Caco-2 (cell line): ENCODE measurements around the gene GPR83. TPM values are rescaled to one million over a fixed set of nuclear protein-coding genes. Genes with fewer than 3 reads are reported as not detected.

ENCODE experiments used
- BruUV-seq: library from RNA; stranded (reverse); fragments of 400-500 nt; replicated peaks from 2 replicates; lab custom pipeline; 2021; lab: Mats Ljungman, UMichigan
- CTCF ChIA-PET: fragments of 300-600 bp; sonication (Branson Sonifier 250); formaldehyde crosslinking; loops from one replicate; lab custom pipeline; 2022; ENCODE audit warnings: antibody characterized with exemption; lab: Charles Lee
- POLR2A ChIA-PET: fragments of 300-600 bp; sonication (Branson Sonifier 250); formaldehyde crosslinking; loops from one replicate; lab custom pipeline; 2022; ENCODE audit warnings: antibody characterized with exemption; lab: Charles Lee
- DNase-seq, 2 experiments: peaks; one replicate each; pipeline versions ENCODE4 v3.0.0 to v3.0.0-alpha.2; 2020 to 2022
- H3K27me3 ChIP-seq: replicated peaks from 2 replicates; pipeline ENCODE4 v1.6.0; 2011; ENCODE audit warnings: low read length; ENCODE audit not compliant: control insufficient read depth, insufficient read depth
- H3K36me3 ChIP-seq: 2 replicates; pipeline ENCODE4 v1.5.1; 2011; ENCODE audit warnings: low read length; ENCODE audit not compliant: control insufficient read depth, insufficient read depth
- H3K4me1 ChIP-seq: fragments of 250-450 bp; sonication (Bioruptor Pico); 2 replicates; pipeline ENCODE4 v1.5.1; 2020; ENCODE audit warnings: mild to moderate bottlenecking
- H3K4me3 ChIP-seq: 2 replicates; pipeline ENCODE4 v1.5.1; 2011; ENCODE audit warnings: low read depth, mild to moderate bottlenecking, control low read depth, low read length
- H3K9me3 ChIP-seq: fragments of 250-450 bp; sonication (Bioruptor Pico); 2 replicates; pipeline ENCODE4 v1.5.1; 2020; ENCODE audit warnings: mild to moderate bottlenecking, moderate library complexity
- H3K27ac Mint-ChIP-seq: one replicate; pipeline ENCODE4 v1.8.0; 2022; ENCODE audit warnings: mixed read lengths; ENCODE audit not compliant: unreplicated experiment
- H3K27me3 Mint-ChIP-seq: one replicate; pipeline ENCODE4 v1.8.0; 2022; ENCODE audit warnings: mixed read lengths; ENCODE audit not compliant: insufficient read depth, unreplicated experiment
- H3K36me3 Mint-ChIP-seq: one replicate; pipeline ENCODE4 v1.8.0; 2022; ENCODE audit warnings: mild to moderate bottlenecking, mixed read lengths; ENCODE audit not compliant: insufficient read depth, unreplicated experiment
- H3K4me1 Mint-ChIP-seq: one replicate; pipeline ENCODE4 v1.8.0; 2022; ENCODE audit warnings: low read depth, mixed read lengths; ENCODE audit not compliant: unreplicated experiment
- H3K4me3 Mint-ChIP-seq: one replicate; pipeline ENCODE4 v1.8.0; 2022; ENCODE audit warnings: mild to moderate bottlenecking, moderate library complexity, mixed read lengths; ENCODE audit not compliant: unreplicated experiment
- H3K9me3 Mint-ChIP-seq: one replicate; pipeline ENCODE4 v1.8.0; 2022; ENCODE audit warnings: mixed read lengths; ENCODE audit not compliant: unreplicated experiment
- intact Hi-C: fragments of 100-400 bp; cut with micrococcal nuclease; formaldehyde crosslinking; loops from one replicate; pipeline ENCODE4 v1.10.0; 2022; ENCODE audit not compliant: unreplicated experiment
- total RNA-seq: library from RNA; stranded (reverse); gene quantifications from 2 replicates; pipeline ENCODE4 v1.2.3, GENCODE V29; 2022
- TF ChIP-seq, protein P1 (sequence below), 2 experiments: fragments of 200-600 bp in 1 of 2; IDR thresholded peaks; 1 replicate in 1 of 2; 2 replicates in 1 of 2; pipeline versions ENCODE4 v1.5.1 to v1.8.0; 2011 to 2022; ENCODE audit warnings: antibody characterized with exemption in 1 of 2, control low read depth in 1 of 2, inconsistent platforms in 1 of 2, low read depth in 1 of 2, low read length in 1 of 2, mild to moderate bottlenecking in 1 of 2, moderate library complexity in 1 of 2; ENCODE audit not compliant: insufficient read depth in 1 of 2, severe bottlenecking in 1 of 2, unreplicated experiment in 1 of 2

GPR83 gene
- total RNA-seq, 1 experiment from 2014 or later: 2.7 TPM

- DNase-seq: no peak
- H3K4me3 Mint-ChIP-seq: no peak overlapping the region
- intact Hi-C loops: no loop called here
- BruUV-seq: no TSS peak
- no peaks in the 10 kb centered on the region for H3K36me3 ChIP-seq
- no peaks in the 10 kb centered on the region for H3K9me3 ChIP-seq
- H3K27me3 ChIP-seq: peaks cover 3% of the 10 kb centered on the region
- H3K9me3 Mint-ChIP-seq: peaks cover 9% of the 10 kb centered on the region
- H3K27ac Mint-ChIP-seq: no peak overlapping the region
- H3K4me3 ChIP-seq: no peak overlapping the region
- CTCF ChIA-PET: interaction anchor here (1.0 kb wide), 1 partner anchor 510 kb away, joined by 4 read pairs; no protein-coding TSS in a partner anchor
- H3K27me3 Mint-ChIP-seq: peaks cover 7% of the 10 kb centered on the region
- H3K4me1 Mint-ChIP-seq: peaks cover 16% of the 10 kb centered on the region
- H3K36me3 Mint-ChIP-seq: peaks cover 6% of the 10 kb centered on the region
- POLR2A ChIA-PET: no interaction called here
- H3K4me1 ChIP-seq: peaks cover 6% of the 10 kb centered on the region; the same call in 1 of the 2 replicates
- TF ChIP-seq, protein P1, sequence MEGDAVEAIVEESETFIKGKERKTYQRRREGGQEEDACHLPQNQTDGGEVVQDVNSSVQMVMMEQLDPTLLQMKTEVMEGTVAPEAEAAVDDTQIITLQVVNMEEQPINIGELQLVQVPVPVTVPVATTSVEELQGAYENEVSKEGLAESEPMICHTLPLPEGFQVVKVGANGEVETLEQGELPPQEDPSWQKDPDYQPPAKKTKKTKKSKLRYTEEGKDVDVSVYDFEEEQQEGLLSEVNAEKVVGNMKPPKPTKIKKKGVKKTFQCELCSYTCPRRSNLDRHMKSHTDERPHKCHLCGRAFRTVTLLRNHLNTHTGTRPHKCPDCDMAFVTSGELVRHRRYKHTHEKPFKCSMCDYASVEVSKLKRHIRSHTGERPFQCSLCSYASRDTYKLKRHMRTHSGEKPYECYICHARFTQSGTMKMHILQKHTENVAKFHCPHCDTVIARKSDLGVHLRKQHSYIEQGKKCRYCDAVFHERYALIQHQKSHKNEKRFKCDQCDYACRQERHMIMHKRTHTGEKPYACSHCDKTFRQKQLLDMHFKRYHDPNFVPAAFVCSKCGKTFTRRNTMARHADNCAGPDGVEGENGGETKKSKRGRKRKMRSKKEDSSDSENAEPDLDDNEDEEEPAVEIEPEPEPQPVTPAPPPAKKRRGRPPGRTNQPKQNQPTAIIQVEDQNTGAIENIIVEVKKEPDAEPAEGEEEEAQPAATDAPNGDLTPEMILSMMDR (IDR thresholded peaks at IDR 0.05; ENCODE audit: insufficient read depth in 1 of 2, low read depth in 1 of 2, low read length in 1 of 2, severe bottlenecking in 1 of 2, unreplicated experiment in 1 of 2): no peak
Observed at GRCh38 chr11:94405062-94405833, 4.0 kb upstream of the GPR83 start.

GRCh38 chr11:94402355-94402754 lies 1.1 kb upstream of the GPR83 start:
- peaks cover 3% of the 10 kb centered on the region for H3K27me3 ChIP-seq
- no peak for DNase-seq
- Mint-ChIP-seq H3K4me1 (peaks cover 18% of the 10 kb centered on the region), H3K27me3 (peaks cover 19% of the 10 kb centered on the region), H3K4me3 (peak overlapping the region; percentile 72), H3K9me3 (no peaks in the 10 kb centered on the region), H3K36me3 (no peaks in the 10 kb centered on the region), H3K27ac (no peak overlapping the region)
- no peak overlapping the region for H3K4me3 ChIP-seq
- H3K36me3 ChIP-seq: no peaks in the 10 kb centered on the region
- TF ChIP-seq, protein P1 (IDR thresholded peaks at IDR 0.05; ENCODE audit: insufficient read depth in 1 of 2, low read depth in 1 of 2, low read length in 1 of 2, severe bottlenecking in 1 of 2, unreplicated experiment in 1 of 2): no peak
- no TSS peak for BruUV-seq
- CTCF ChIA-PET: interaction anchor here (1.0 kb wide), 1 partner anchor 104 kb away, joined by 4 read pairs; no protein-coding TSS in a partner anchor
- H3K9me3 ChIP-seq: no peaks in the 10 kb centered on the region
- POLR2A ChIA-PET: no interaction called here
- peaks cover 6% of the 10 kb centered on the region; the same call in 1 of the 2 replicates for H3K4me1 ChIP-seq
- intact Hi-C loops: loop anchor here (5.0 kb wide), 2 partner anchors 90 to 220 kb away; no protein-coding TSS in a partner anchor

DNA sequence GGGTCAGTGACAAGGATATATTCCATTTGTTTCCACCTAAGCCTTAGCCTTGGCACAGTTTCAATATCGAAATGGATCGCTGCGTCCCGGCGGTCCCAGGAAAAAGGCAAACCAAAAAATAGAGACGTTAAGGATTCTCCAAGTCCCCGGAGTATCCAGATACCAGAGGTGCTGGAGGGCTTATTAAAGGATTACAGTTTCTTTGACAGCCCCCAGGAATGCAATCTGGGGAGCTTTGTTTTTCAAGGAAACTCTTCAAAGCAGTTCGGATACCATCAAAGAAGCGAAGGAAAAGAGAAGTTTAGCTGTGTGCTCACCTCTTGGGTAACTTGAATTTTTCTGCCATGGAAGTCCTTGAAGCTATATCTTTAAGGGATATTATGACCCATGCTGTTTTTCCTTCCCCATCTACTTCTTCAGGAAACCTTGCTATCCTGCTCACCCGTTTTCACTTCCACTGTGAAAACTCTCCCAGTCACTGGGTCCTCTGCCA lies 600 bp upstream of the GPR83 start:
- CTCF ChIA-PET: interaction anchor here (0.8 to 1.3 kb wide), 3 partner anchors 104 to 506 kb away, joined by 3 to 4 read pairs (median 4); no protein-coding TSS in a partner anchor
- Mint-ChIP-seq H3K4me3 (peak overlapping the region; percentile 72), H3K9me3 (no peaks in the 10 kb centered on the region), H3K27me3 (peaks cover 19% of the 10 kb centered on the region), H3K36me3 (no peaks in the 10 kb centered on the region), H3K27ac (no peak overlapping the region), H3K4me1 (peaks cover 18% of the 10 kb centered on the region)
- H3K4me3 ChIP-seq: peak overlapping the region; percentile 46
- intact Hi-C loops: loop anchor here (5.0 kb wide), 2 partner anchors 90 to 220 kb away; no protein-coding TSS in a partner anchor
- H3K27me3 ChIP-seq: peaks cover 3% of the 10 kb centered on the region
- H3K9me3 ChIP-seq: no peaks in the 10 kb centered on the region
- POLR2A ChIA-PET: no interaction called here
- DNase-seq: no peak
- BruUV-seq: no TSS peak
- TF ChIP-seq, protein P1 (IDR thresholded peaks at IDR 0.05; ENCODE audit: insufficient read depth in 1 of 2, low read depth in 1 of 2, low read length in 1 of 2, severe bottlenecking in 1 of 2, unreplicated experiment in 1 of 2): no peak
- H3K36me3 ChIP-seq: no peaks in the 10 kb centered on the region
- H3K4me1 ChIP-seq: peaks cover 6% of the 10 kb centered on the region; the same call in 1 of the 2 replicates
